Mesothelial cell of epicardium (in vitro differentiated cells): ENCODE measurements around the gene TACSTD2. TPM values are rescaled to one million over a fixed set of nuclear protein-coding genes. Genes with fewer than 3 reads are reported as not detected.
"Not testable (repeated sequence)": the region's sequence is repeated elsewhere in the genome, so short reads cannot be mapped to it uniquely, and the experiment has no call there.

Experiments
- DNase-seq, 2 experiments: peaks; one replicate each; pipeline ENCODE4 v3.0.0; 2021; ENCODE audit warnings: low spot score in 2 of 2; ENCODE audit not compliant: unreplicated experiment in 2 of 2
- H3K27ac Mint-ChIP-seq: 2 replicates; pipeline ENCODE4 v1.8.0; 2021; ENCODE audit warnings: mixed read lengths
- H3K27me3 Mint-ChIP-seq: 2 replicates; pipeline ENCODE4 v1.8.0; 2021; ENCODE audit warnings: low read depth, mixed read lengths
- H3K36me3 Mint-ChIP-seq: 2 replicates; pipeline ENCODE4 v1.8.0; 2021; ENCODE audit warnings: mixed read lengths
- H3K4me1 Mint-ChIP-seq: 2 replicates; pipeline ENCODE4 v1.8.0; 2021; ENCODE audit warnings: mixed read lengths
- H3K4me3 Mint-ChIP-seq: 2 replicates; pipeline ENCODE4 v1.8.0; 2021; ENCODE audit warnings: mild to moderate bottlenecking, moderate library complexity, mixed read lengths
- H3K9me3 Mint-ChIP-seq: 2 replicates; pipeline ENCODE4 v1.8.0; 2021; ENCODE audit warnings: mixed read lengths
- CTCF ChIP-seq: fragments of 200-600 bp; sonication (generic); IDR thresholded peaks from one replicate; pipeline ENCODE4 v1.5.0; 2021; ENCODE audit warnings: antibody characterized with exemption; ENCODE audit not compliant: unreplicated experiment
- total RNA-seq: library from RNA; stranded (reverse); gene quantifications from 3 replicates; pipeline ENCODE4 v1.2.1, GENCODE V29; 2021

TACSTD2 gene
- total RNA-seq, 1 donor from 2014 or later: 22.7 TPM

DNA sequence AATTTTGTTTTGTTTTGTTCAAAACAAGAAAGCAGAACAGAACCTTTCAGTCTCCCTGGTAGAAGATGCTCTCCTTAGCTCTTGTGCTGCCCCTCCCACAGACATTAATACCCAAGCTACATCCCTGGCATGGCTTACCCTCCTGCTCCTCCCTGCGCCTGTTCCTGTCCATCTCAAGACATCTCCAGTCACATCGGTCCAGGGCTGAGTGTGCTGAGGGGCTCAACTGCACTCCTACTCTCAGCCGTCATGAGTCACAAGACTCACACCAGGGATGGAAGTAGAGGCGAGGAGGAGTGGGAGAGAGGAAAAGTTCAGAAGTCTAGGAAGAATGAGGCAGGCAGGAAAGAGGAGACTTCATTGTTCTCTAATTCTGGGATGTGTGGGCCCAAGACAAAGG lies 9.2 kb upstream of the TACSTD2 start:
- Mint-ChIP-seq H3K4me1 (peaks cover 26% of the 10 kb centered on the region), H3K36me3 (no peaks in the 10 kb centered on the region), H3K4me3 (no peak overlapping the region), H3K27ac (no peak overlapping the region), H3K9me3 (no peaks in the 10 kb centered on the region), H3K27me3 (no peaks in the 10 kb centered on the region)
- no peak for DNase-seq
- TF ChIP-seq CTCF: no peak

- DNase-seq: no peak
- H3K27me3 Mint-ChIP-seq: no peaks in the 10 kb centered on the region
- no peaks in the 10 kb centered on the region for H3K9me3 Mint-ChIP-seq
- no peak overlapping the region for H3K4me3 Mint-ChIP-seq
- peak overlapping the region; percentile 59 for H3K27ac Mint-ChIP-seq
- no peak for TF ChIP-seq CTCF
- H3K36me3 Mint-ChIP-seq: no peaks in the 10 kb centered on the region
- peaks cover 26% of the 10 kb centered on the region for H3K4me1 Mint-ChIP-seq
These were observed 8.6 kb upstream of the TACSTD2 start for GRCh38 chr1:58585581-58586151.

GRCh38 chr1:58585166-58585565 lies 8.1 kb upstream of the TACSTD2 start:
- no peak overlapping the region for H3K4me3 Mint-ChIP-seq
- no peaks in the 10 kb centered on the region for H3K9me3 Mint-ChIP-seq
- H3K27me3 Mint-ChIP-seq: no peaks in the 10 kb centered on the region
- no peak for DNase-seq
- peaks cover 28% of the 10 kb centered on the region for H3K4me1 Mint-ChIP-seq
- H3K27ac Mint-ChIP-seq: peak overlapping the region; percentile 59
- no peaks in the 10 kb centered on the region for H3K36me3 Mint-ChIP-seq
- TF ChIP-seq CTCF: no peak

GRCh38 chr1:58584082-58584895 lies 7.2 kb upstream of the TACSTD2 start:
- Mint-ChIP-seq H3K4me3 (no peak overlapping the region), H3K27me3 (no peaks in the 10 kb centered on the region), H3K36me3 (no peaks in the 10 kb centered on the region), H3K9me3 (no peaks in the 10 kb centered on the region), H3K27ac (peak overlapping the region; percentile 83), H3K4me1 (peaks cover 31% of the 10 kb centered on the region)
- no peak for TF ChIP-seq CTCF
- no peak for DNase-seq

GRCh38 chr1:58583496-58583895 lies 6.4 kb upstream of the TACSTD2 start:
- Mint-ChIP-seq H3K4me3 (no peak overlapping the region), H3K4me1 (peaks cover 31% of the 10 kb centered on the region), H3K36me3 (no peaks in the 10 kb centered on the region), H3K27me3 (no peaks in the 10 kb centered on the region), H3K9me3 (no peaks in the 10 kb centered on the region), H3K27ac (peak overlapping the region; percentile 67)
- DNase-seq: no peak
- TF ChIP-seq CTCF: no peak

- not testable (repeated sequence) for DNase-seq, H3K4me3 Mint-ChIP-seq, H3K27ac Mint-ChIP-seq, H3K36me3 Mint-ChIP-seq, H3K9me3 Mint-ChIP-seq, H3K27me3 Mint-ChIP-seq
- H3K4me1 Mint-ChIP-seq: peaks cover 39% of the 10 kb centered on the region
These were observed 5.1 kb upstream of the TACSTD2 start for GRCh38 chr1:58582143-58582542.
